Measurements from ENCODE around the gene ASPRV1. TPM values are rescaled to one million over a fixed set of nuclear protein-coding genes. Genes with fewer than 3 reads are reported as not detected.

Gene ASPRV1
- total RNA-seq, 2 experiments from 2014 or later = 0.81 to 0.96 TPM

GRCh38 chr2:69983392-69983966, 22.0 kb upstream of the ASPRV1 start:
- intact Hi-C loops (cut with DNase I, micrococcal nuclease) = no loop called here
- Mint-ChIP-seq H3K27ac (no peak overlapping the region), H3K27me3 (no peaks in the 10 kb centered on the region), H3K36me3 (ENCODE audit: low read depth) (no peaks in the 10 kb centered on the region), H3K9me3 (no peaks in the 10 kb centered on the region), H3K4me3 (no peak overlapping the region), H3K4me1 (ENCODE audit: low read depth) (no peaks in the 10 kb centered on the region)
- Histone ChIP-seq H3K27ac (ENCODE audit: low read depth in 1 of 2, low read length in 2 of 2) (no peak overlapping the region), H3K9me3 (ENCODE audit: control insufficient read depth in 1 of 2, insufficient read depth in 1 of 2, low read length in 2 of 2) (no peaks in the 10 kb centered on the region), H3K27me3 (ENCODE audit: control insufficient read depth in 1 of 2, insufficient read depth in 2 of 2, low read length in 2 of 2) (no peaks in the 10 kb centered on the region), H3K4me1 (ENCODE audit: insufficient read depth, low read length) (peaks cover 4% of the 10 kb centered on the region), H3K36me3 (ENCODE audit: insufficient read depth, low read length) (no peaks in the 10 kb centered on the region), H3K4me3 (ENCODE audit: low read length) (no peak overlapping the region)
- TF ChIP-seq CTCF (IDR thresholded peaks at IDR 0.05) = no peak
- CTCF ChIA-PET = no interaction called here
- ATAC-seq (ENCODE audit: poor library complexity) (no peak), DNase-seq (no peak)
- POLR2A ChIA-PET = interaction anchor here (1.1 kb wide), 1 partner anchor 8 kb away, joined by 3 read pairs; no protein-coding TSS in a partner anchor

- ChIA-PET POLR2A (no interaction called here), CTCF (no interaction called here)
- H3K27ac Mint-ChIP-seq = no peak overlapping the region
- no peak for TF ChIP-seq CTCF (IDR thresholded peaks at IDR 0.05)
- ATAC-seq (ENCODE audit: poor library complexity) (no peak), DNase-seq (no peak)
- H3K27me3 Mint-ChIP-seq = no peaks in the 10 kb centered on the region
- H3K36me3 ChIP-seq (ENCODE audit: insufficient read depth, low read length) = no peaks in the 10 kb centered on the region
- H3K27ac ChIP-seq (ENCODE audit: low read depth in 1 of 2, low read length in 2 of 2) = no peak overlapping the region
- H3K9me3 ChIP-seq (ENCODE audit: control insufficient read depth in 1 of 2, insufficient read depth in 1 of 2, low read length in 2 of 2) = no peaks in the 10 kb centered on the region
- H3K4me1 Mint-ChIP-seq (ENCODE audit: low read depth) = peaks cover 16% of the 10 kb centered on the region
- H3K9me3 Mint-ChIP-seq = no peaks in the 10 kb centered on the region
- no peaks in the 10 kb centered on the region for H3K27me3 ChIP-seq (ENCODE audit: control insufficient read depth in 1 of 2, insufficient read depth in 2 of 2, low read length in 2 of 2)
- intact Hi-C loops (cut with DNase I, micrococcal nuclease) = no loop called here
- H3K4me3 Mint-ChIP-seq = no peak overlapping the region
- no peaks in the 10 kb centered on the region for H3K36me3 Mint-ChIP-seq (ENCODE audit: low read depth)
- peaks cover 11% of the 10 kb centered on the region for H3K4me1 ChIP-seq (ENCODE audit: insufficient read depth, low read length)
- H3K4me3 ChIP-seq (ENCODE audit: low read length) = no peak overlapping the region
These were observed 18.7 kb upstream of the ASPRV1 start for GRCh38 chr2:69979902-69980807.

GRCh38 chr2:69977906-69978482, 16.6 kb upstream of the ASPRV1 start:
- no peak for TF ChIP-seq CTCF (IDR thresholded peaks at IDR 0.05)
- Mint-ChIP-seq H3K27ac (no peak overlapping the region), H3K36me3 (ENCODE audit: low read depth) (no peaks in the 10 kb centered on the region), H3K4me3 (no peak overlapping the region), H3K9me3 (no peaks in the 10 kb centered on the region), H3K27me3 (no peaks in the 10 kb centered on the region), H3K4me1 (ENCODE audit: low read depth) (peaks cover 16% of the 10 kb centered on the region)
- no peak for ATAC-seq (ENCODE audit: poor library complexity)
- ChIA-PET POLR2A (no interaction called here), CTCF (no interaction called here)
- Histone ChIP-seq H3K27me3 (ENCODE audit: control insufficient read depth in 1 of 2, insufficient read depth in 2 of 2, low read length in 2 of 2) (no peaks in the 10 kb centered on the region), H3K9me3 (ENCODE audit: control insufficient read depth in 1 of 2, insufficient read depth in 1 of 2, low read length in 2 of 2) (no peaks in the 10 kb centered on the region), H3K27ac (ENCODE audit: low read depth in 1 of 2, low read length in 2 of 2) (no peak overlapping the region), H3K4me3 (ENCODE audit: low read length) (no peak overlapping the region), H3K36me3 (ENCODE audit: insufficient read depth, low read length) (no peaks in the 10 kb centered on the region), H3K4me1 (ENCODE audit: insufficient read depth, low read length) (peaks cover 13% of the 10 kb centered on the region)
- no peak for DNase-seq
- intact Hi-C loops (cut with DNase I, micrococcal nuclease) = no loop called here
